AG09309 (cell line): ENCODE measurements around the gene SCYGR4.

Experiments used
- DNase-seq: peaks from one replicate; pipeline ENCODE4 v3.0.0-alpha.2; 2010; ENCODE audit warnings: low read depth
- H3K4me3 ChIP-seq: 2 replicates; pipeline ENCODE4 v1.5.1; 2011; ENCODE audit warnings: mild to moderate bottlenecking, low read depth, low read length, moderate library complexity; ENCODE audit not compliant: control insufficient read depth
- TF ChIP-seq, protein P1 (sequence below): IDR thresholded peaks from 2 replicates; pipeline ENCODE4 v1.5.1; 2011; ENCODE audit warnings: mild to moderate bottlenecking, low read depth, low read length, inconsistent platforms; ENCODE audit not compliant: insufficient read depth, control insufficient read depth; ENCODE audit errors: missing control alignments

The SCYGR4 gene

DNA sequence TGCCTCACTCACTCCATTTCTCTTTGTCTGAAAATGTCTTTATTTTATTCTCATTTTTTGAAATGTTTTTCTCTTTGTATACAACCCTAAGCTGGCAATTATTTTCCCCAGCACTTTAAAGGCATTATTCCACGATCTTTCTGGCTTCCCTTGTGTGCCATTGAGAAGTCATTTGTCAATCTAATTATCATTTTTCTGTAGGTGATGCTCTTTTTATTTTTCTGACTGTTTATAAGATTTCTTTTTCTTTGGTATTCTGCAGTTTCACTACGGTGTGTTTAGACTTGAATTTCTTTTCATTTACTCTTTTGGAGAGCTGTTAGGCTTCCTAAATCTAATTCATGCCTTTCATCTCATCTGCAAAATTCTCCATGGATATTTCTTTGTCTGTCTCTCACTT lies 8.1 kb downstream of the SCYGR4 start:
- H3K4me3 ChIP-seq = no peak overlapping the region
- TF ChIP-seq, protein P1, sequence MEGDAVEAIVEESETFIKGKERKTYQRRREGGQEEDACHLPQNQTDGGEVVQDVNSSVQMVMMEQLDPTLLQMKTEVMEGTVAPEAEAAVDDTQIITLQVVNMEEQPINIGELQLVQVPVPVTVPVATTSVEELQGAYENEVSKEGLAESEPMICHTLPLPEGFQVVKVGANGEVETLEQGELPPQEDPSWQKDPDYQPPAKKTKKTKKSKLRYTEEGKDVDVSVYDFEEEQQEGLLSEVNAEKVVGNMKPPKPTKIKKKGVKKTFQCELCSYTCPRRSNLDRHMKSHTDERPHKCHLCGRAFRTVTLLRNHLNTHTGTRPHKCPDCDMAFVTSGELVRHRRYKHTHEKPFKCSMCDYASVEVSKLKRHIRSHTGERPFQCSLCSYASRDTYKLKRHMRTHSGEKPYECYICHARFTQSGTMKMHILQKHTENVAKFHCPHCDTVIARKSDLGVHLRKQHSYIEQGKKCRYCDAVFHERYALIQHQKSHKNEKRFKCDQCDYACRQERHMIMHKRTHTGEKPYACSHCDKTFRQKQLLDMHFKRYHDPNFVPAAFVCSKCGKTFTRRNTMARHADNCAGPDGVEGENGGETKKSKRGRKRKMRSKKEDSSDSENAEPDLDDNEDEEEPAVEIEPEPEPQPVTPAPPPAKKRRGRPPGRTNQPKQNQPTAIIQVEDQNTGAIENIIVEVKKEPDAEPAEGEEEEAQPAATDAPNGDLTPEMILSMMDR = no peak
- no peak for DNase-seq

DNA sequence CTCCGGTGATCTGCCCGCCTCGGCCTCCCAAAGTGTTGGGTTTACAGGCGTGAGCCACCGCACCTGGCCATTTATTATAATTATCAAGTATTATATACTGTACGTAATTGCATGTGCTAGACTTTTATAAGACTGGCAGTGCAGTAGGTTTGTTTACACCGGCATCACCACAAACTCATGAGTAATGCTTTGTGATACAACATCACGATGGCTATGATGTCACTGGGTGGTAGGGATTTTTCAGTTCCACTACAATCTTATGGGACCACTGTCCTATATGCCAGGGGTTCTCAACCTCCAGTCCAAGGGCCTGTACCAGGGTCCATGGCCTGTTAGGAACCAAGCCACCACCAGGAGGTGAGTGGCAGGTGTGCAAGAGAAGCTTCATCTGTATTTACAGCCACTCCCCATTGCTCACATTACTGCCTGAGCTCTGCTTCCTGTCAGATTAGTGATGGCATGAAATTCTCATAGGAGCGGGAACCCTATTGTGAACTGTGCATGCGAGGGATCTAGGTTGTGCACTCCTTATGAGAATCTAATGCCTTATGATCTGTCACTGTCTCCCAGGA lies 9.4 kb downstream of the SCYGR4 start:
- TF ChIP-seq, protein P1 = no peak
- no peak overlapping the region for H3K4me3 ChIP-seq
- no peak for DNase-seq

DNA sequence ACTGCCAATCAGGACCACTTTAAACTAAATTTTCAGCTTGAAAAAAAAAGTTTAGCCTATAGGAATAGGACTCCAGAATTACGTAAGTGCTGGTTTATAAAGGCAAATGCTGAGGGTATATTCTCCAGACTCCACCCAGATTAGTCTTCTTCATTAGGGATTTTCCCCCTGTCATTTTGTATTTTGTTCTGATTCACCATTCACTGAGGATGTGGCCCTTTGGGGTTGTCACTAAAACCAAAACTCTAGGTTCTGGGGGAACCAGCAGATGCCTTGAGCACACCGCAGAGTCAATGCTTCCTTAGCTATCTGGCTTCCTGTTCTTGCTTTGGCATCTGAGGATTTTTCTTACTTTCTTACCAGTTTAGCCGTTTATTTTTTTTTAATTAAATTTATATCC lies 10.5 kb downstream of the SCYGR4 start:
- H3K4me3 ChIP-seq = no peak overlapping the region
- TF ChIP-seq, protein P1 = no peak
- DNase-seq = no peak

DNA sequence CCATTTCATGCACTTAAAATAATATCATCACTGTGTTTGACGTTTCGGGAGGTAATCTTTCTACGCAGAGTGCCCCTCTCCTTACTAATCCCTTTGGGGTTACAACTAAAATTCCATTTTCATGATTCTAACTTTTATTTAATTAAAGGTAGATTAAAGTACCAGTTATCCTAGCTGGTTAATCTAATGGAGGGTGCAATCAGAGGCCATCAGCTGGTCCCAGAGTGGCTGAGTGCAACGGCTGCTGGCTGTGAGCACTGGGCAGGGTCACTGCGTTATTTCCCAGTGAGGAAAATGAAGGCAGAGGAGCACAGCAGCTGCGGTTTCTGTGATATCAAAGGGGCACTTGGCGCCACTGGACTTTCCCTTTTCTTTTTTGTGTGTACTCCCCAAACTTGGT lies 12.1 kb downstream of the SCYGR4 start:
- no peak for DNase-seq
- TF ChIP-seq, protein P1 = no peak
- no peak overlapping the region for H3K4me3 ChIP-seq

DNA sequence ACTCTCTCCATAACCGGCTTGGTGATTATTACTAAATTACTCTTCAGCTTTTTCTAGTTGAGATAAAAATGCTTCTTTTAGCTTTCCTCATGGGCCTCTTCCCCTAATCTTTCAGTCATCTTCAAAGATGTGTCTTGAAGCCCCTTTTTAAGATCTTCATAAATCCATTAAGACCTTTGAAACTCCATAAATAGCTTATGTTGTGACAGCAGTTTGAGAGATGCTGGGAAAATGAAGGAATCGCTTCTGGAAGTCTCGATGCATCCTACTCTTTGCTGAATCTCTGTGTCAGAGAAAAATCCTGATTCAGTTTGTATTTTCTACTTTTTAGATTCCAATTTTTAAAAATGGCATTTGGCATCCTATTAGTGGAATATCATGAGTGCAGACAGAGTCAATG lies 13.0 kb downstream of the SCYGR4 start:
- TF ChIP-seq, protein P1 = no peak
- no peak overlapping the region for H3K4me3 ChIP-seq
- no peak for DNase-seq

DNA sequence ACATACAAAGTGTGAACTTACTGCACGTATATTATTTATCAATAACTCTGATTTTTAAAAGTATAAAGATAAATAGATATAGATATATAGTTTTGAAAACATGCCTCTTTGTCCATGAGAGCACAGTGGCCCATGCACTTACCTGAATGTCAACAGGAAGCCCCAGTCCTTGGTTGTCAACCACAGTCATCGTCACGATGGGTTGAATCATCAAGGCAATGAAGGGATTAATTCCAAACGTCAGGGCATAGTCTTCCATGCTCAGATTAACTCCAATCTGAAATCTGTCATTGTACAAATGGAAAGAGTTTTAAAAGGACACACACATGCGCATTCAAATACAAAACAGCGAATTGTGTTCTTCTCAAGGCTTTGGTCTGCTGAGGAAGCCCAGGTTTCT lies 15.5 kb downstream of the SCYGR4 start:
- no peak overlapping the region for H3K4me3 ChIP-seq
- DNase-seq = no peak
- TF ChIP-seq, protein P1 = no peak

DNA sequence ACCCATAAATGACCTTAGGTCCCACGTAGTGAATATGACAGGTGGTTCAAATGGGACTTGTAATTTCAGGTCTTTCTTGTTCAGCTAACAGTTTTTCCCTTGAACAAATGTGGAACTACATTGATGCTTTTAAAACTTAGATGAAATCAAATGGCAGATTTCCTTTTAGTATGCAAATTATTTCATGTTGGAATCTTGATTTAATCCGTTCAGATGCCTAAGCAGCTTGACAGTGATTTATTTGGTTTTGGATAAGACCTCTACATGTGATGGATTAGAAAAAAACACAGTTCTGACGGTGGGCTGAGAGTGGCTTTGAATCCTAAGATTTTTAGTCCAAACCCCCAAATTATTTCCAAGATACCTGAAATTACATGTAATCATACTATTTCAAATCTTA lies 16.9 kb downstream of the SCYGR4 start:
- TF ChIP-seq, protein P1 = no peak
- DNase-seq = no peak
- H3K4me3 ChIP-seq = no peak overlapping the region
